B cell (primary cell): ENCODE data around the gene C19orf53.

Source experiments
- CTCF ChIP-seq: fragments of 200-600 bp; IDR thresholded peaks from one replicate; pipeline ENCODE4 v1.8.0; 2022; ENCODE audit warnings: antibody characterized with exemption, mild to moderate bottlenecking
- EZH2 ChIP-seq: IDR thresholded peaks from 2 replicates; pipeline ENCODE4 v1.6.1; 2012; ENCODE audit warnings: borderline replicate concordance, low read depth, mild to moderate bottlenecking, moderate library complexity, low read length; ENCODE audit not compliant: insufficient read depth, poor library complexity, severe bottlenecking

GRCh38 chr19:13768510-13768909 lies 5.7 kb upstream of the C19orf53 start:
- no peak for TF ChIP-seq CTCF
- TF ChIP-seq EZH2: no peak
